PC-9 (cell line): Measurements from ENCODE around the gene LMX1B.

Experiments used
- EZH2 ChIP-seq: fragments of 200-600 bp; sonication (generic); IDR thresholded peaks from 2 replicates; pipeline ENCODE4 v1.8.0; 2017; ENCODE audit warnings: antibody characterized with exemption, low read depth
- TF ChIP-seq, protein P1 (sequence below): fragments of 200-600 bp; sonication (generic); conservative IDR thresholded peaks from 2 replicates; pipeline ENCODE4 v1.6.1; 2017; ENCODE audit warnings: mixed run types, antibody characterized with exemption, mild to moderate bottlenecking, moderate library complexity

DNA sequence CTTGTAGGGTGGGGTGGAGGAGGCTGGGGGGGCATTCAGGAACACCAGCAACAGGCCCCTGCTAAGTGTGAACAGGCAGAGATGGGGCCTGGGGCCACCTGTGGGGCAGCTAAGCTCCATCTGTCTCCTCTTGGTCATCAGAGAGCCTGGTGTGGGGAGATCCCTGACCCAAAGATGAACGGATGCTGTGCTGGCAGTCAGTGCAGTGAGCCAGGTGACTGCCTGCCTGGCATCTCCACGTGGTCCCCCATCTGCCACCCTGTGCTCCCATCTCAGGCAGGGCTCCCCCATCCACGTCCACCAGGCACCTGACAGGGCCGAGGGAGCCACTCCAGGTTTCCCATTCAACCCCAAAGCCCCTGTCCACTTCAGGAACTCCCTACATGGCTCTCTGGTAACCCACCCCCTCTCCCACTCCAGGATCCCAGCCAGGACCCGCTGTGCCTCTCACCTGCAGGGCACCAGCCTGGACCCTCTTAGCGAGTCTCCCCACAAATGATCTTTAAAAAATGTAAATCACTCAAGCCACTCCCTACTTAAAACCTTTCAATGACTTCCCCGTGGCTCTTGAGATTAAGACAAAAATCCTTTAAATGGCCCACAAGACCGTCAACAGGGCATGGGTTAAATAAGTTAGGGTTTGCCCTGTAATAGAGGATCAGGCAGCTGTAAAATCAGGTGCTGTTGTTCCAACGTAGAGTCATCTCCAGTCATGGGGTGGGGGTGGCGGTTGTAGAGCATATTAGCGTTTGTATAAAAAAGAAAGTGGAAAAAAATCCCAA lies 60.8 kb downstream of the LMX1B start:
- no peak for TF ChIP-seq EZH2
- TF ChIP-seq, protein P1, sequence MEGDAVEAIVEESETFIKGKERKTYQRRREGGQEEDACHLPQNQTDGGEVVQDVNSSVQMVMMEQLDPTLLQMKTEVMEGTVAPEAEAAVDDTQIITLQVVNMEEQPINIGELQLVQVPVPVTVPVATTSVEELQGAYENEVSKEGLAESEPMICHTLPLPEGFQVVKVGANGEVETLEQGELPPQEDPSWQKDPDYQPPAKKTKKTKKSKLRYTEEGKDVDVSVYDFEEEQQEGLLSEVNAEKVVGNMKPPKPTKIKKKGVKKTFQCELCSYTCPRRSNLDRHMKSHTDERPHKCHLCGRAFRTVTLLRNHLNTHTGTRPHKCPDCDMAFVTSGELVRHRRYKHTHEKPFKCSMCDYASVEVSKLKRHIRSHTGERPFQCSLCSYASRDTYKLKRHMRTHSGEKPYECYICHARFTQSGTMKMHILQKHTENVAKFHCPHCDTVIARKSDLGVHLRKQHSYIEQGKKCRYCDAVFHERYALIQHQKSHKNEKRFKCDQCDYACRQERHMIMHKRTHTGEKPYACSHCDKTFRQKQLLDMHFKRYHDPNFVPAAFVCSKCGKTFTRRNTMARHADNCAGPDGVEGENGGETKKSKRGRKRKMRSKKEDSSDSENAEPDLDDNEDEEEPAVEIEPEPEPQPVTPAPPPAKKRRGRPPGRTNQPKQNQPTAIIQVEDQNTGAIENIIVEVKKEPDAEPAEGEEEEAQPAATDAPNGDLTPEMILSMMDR = no peak
